ENCODE results near the gene NUAK2.

NUAK2 gene

GRCh38 chr1:205343431-205344065 is 22.0 kb upstream of the NUAK2 start:
- TF ChIP-seq REST (IDR thresholded peaks at IDR 0.05; ENCODE audit: insufficient read depth in 1 of 2, low read depth in 2 of 2, low read length in 2 of 2) (no peak), FOXP2 (optimal IDR thresholded peaks at IDR 0.05; ENCODE audit: borderline replicate concordance, extremely low read depth, extremely low read length, insufficient read depth) (no peak), SIN3A (IDR thresholded peaks at IDR 0.05; ENCODE audit: borderline replicate concordance, insufficient read depth, low read length) (no peak)

GRCh38 chr1:205342986-205343385 is 21.4 kb upstream of the NUAK2 start:
- TF ChIP-seq TAF1 (IDR thresholded peaks at IDR 0.05; ENCODE audit: borderline replicate concordance, insufficient read depth, low read length) (no peak), FOXP2 (optimal IDR thresholded peaks at IDR 0.05; ENCODE audit: borderline replicate concordance, extremely low read depth, extremely low read length, insufficient read depth) (no peak), REST (IDR thresholded peaks at IDR 0.05; ENCODE audit: insufficient read depth in 1 of 2, low read depth in 2 of 2, low read length in 2 of 2) (no peak), SIN3A (IDR thresholded peaks at IDR 0.05; ENCODE audit: borderline replicate concordance, insufficient read depth, low read length) (no peak), POLR2AphosphoS5 (IDR thresholded peaks at IDR 0.05; ENCODE audit: low read depth, low read length) (no peak)

GRCh38 chr1:205340676-205341075 is 19.1 kb upstream of the NUAK2 start:
- TF ChIP-seq REST (IDR thresholded peaks at IDR 0.05; ENCODE audit: insufficient read depth in 1 of 2, low read depth in 2 of 2, low read length in 2 of 2) (no peak), POLR2AphosphoS5 (IDR thresholded peaks at IDR 0.05; ENCODE audit: low read depth, low read length) (no peak), TAF1 (IDR thresholded peaks at IDR 0.05; ENCODE audit: borderline replicate concordance, insufficient read depth, low read length) (no peak), SIN3A (IDR thresholded peaks at IDR 0.05; ENCODE audit: borderline replicate concordance, insufficient read depth, low read length) (no peak), FOXP2 (optimal IDR thresholded peaks at IDR 0.05; ENCODE audit: borderline replicate concordance, extremely low read depth, extremely low read length, insufficient read depth) (no peak)

- TF ChIP-seq TAF1 (IDR thresholded peaks at IDR 0.05; ENCODE audit: borderline replicate concordance, insufficient read depth, low read length) (no peak), POLR2AphosphoS5 (IDR thresholded peaks at IDR 0.05; ENCODE audit: low read depth, low read length) (no peak), REST (IDR thresholded peaks at IDR 0.05; ENCODE audit: insufficient read depth in 1 of 2, low read depth in 2 of 2, low read length in 2 of 2) (no peak), FOXP2 (optimal IDR thresholded peaks at IDR 0.05; ENCODE audit: borderline replicate concordance, extremely low read depth, extremely low read length, insufficient read depth) (no peak), SIN3A (IDR thresholded peaks at IDR 0.05; ENCODE audit: borderline replicate concordance, insufficient read depth, low read length) (no peak)
Measured at GRCh38 chr1:205339717-205340116, 18.2 kb upstream of the NUAK2 start.
